COR-L47 (cell line): ENCODE results near the gene CLEC3B.
"Not testable (repeated sequence)": the region's sequence is repeated elsewhere in the genome, so short reads cannot be mapped to it uniquely, and the experiment has no call there.

Source experiments
- DNase-seq: peaks from one replicate; lab custom pipeline; 2025; lab: John Stamatoyannopoulos, UW

Gene CLEC3B

DNA sequence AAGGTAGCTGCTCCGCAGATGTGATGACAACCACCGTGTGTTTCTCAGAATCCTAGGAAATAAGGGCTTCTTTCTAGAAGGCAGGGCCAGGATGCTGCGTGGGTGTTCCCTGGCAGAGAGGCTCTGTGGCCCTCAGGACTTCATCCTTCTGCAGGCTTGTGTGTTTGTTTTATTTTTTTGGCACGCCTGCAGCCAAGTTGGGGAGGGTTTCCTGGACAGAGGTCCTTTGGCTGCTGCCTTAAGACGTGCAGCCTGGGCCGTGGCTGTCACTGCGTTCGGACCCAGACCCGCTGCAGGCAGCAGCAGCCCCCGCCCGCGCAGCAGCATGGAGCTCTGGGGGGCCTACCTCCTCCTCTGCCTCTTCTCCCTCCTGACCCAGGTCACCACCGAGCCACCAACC lies at the start of gene CLEC3B:
Gene CLEC3B (plus strand): TSS at position 266 of the 400 bp plus-strand sequence. CDS start 60 bp downstream, at position 326.
- no peak for DNase-seq

DNA sequence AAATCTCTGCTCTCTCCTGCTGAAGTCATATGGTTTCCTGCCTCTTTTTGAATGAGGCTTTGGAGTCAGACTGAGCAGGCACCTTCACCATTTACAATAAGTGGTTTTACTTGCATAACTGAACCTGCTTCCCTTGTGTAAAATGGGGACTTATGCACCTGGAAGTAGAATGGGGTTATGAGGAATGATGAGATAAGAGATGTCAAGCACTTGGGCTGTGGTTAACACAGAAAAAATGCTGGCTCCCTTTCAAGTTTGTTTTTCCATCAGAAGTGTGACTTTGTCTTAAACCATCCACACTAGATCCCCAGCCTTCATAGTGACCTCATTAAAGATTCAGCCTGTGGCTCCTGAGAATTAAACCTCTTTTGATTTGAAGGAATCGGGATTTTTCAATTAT lies 44.9 kb upstream of the CLEC3B start:
- DNase-seq: no peak

- DNase-seq: no peak
Observed at GRCh38 chr3:44981751-44982150, 44.4 kb upstream of the CLEC3B start.

GRCh38 chr3:44982817-44983216 lies 43.3 kb upstream of the CLEC3B start:
- DNase-seq: no peak

DNA sequence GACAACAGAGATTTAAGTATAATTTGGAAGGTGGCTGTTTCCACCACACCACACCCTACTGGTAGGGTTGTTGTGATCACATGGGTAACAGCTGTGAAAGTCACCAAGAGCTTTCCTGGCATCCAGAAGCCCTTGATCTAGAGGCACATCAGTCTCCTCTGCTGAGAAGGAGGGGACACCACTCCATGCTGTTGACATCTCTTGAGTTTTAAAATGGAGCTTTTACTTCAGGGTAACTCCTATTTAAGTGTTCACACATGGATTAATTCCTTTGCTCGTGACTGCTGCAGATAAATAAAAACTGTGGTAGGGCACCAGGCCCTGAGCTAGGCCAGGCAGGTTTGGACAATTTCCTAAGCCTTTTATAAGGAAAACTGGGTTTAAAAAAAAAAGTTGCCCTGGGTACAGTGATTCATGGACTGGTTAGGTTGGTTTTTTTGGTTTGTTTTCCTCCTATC lies 42.6 kb upstream of the CLEC3B start:
- DNase-seq: no peak

DNA sequence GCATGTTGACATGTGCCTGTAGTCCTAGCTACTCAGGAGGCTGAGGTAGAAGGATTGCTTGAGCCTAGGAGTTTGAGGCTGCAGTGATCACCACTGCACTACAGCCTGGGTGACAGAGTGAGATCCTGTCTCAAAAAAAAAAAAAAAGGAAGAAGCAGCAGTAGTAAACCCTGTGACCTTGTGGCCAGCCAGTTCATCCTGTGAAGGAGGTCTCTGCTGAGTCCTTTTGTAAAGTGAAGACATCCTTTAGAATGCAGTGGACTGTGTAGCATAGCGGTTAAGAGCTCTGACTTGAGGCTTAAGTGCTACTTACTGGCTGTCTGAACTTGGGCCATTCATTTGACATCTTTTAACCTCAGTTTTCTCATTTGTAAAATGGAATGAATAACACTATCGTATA lies 41.8 kb upstream of the CLEC3B start:
- no peak for DNase-seq

DNA sequence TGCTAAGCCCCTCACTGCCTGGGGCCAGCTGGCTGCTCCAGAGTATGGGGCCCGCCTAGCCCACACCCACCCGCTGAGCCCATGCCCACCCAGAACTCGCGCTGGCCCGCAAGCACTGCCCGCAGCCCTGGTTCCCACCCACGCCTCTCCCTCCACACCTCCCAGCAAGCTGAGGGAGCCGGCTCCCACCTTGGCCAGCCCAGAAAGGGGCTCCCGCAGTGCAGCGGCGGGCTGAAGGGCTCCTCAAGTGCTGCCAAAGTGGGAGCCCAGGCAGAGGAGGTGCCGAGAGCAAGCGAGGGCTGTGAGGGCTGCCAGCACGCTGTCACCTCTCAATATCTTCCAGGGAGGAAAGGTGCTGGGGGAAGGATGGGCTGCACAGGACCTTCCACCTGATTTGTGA lies 39.8 kb upstream of the CLEC3B start:
- DNase-seq: not testable (repeated sequence)

DNA sequence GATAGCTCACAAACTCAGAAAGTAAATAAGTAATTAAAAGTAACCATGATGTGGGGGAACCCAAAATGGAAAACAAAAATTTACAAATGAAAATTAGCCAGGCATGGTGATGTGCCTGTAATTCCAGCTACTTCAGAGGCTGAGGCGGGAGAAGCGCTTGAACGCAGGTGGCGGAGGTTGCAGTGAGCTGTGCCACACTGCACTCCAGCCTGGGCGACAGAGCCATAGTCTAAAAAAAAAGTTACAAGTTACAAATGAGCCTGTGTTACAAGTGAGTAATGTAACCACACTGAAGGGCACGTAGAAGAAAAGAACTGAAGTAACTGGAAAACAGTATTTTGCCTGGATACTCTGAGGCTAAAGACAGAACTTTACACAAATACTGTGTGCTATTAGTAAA lies 38.8 kb upstream of the CLEC3B start:
- DNase-seq: no peak

GRCh38 chr3:44988073-44988472 lies 38.0 kb upstream of the CLEC3B start:
- DNase-seq: no peak

GRCh38 chr3:44989141-44989540 lies 37.0 kb upstream of the CLEC3B start:
- no peak for DNase-seq

DNA sequence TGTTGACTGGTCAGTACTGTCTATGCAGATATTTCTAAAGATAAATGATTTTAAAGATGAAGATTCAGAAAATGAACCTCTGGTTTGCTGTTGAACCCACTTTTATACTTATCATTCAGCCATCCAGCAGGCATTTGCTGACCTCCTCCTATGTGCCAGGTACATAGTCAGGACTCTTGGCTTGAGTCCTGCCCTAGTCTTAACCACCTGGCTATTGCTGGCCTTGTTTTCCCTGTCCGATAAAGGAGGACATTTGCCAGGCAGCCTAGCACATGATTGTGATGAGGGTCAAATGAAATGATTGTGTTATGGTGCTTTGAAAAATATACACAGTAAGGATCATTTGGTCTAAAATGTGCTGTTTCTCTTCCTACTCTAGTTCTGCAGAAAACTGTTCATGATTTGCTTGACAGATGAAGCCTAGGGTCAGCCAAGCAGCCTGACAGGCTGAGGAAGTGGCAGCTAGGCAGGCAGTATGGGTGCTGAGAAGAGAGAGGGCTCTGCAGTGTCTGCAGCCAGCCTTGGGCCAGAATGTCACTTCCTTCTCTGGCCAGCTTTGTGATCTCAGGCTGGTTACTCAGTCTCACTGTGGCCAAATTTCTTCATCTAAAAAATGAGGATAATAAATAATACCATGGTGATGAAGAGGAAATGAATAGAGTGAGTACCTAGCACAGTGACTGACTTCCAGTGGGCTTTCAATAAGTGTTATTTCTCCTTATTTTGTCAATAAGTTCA lies 36.3 kb upstream of the CLEC3B start:
- DNase-seq: no peak

DNA sequence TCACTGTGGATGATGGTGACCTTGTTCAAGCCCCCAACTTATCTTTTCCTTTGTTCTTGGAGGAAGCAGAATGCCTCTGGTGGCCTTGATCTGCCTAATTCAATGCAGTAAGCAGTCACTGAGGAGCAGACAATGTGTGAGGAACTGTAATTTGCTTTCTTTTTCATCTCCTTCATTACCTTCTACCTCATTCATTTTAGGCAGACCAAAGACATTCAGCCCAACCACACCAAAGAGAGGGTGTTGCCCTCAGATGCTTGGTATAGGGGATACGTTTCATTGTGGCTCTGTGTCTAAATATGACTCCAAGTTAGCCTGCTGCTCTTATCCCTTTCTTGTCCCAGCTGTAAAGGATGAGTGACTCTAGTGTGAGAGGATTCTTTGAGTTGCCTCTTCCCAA lies 34.8 kb upstream of the CLEC3B start:
- no peak for DNase-seq

DNA sequence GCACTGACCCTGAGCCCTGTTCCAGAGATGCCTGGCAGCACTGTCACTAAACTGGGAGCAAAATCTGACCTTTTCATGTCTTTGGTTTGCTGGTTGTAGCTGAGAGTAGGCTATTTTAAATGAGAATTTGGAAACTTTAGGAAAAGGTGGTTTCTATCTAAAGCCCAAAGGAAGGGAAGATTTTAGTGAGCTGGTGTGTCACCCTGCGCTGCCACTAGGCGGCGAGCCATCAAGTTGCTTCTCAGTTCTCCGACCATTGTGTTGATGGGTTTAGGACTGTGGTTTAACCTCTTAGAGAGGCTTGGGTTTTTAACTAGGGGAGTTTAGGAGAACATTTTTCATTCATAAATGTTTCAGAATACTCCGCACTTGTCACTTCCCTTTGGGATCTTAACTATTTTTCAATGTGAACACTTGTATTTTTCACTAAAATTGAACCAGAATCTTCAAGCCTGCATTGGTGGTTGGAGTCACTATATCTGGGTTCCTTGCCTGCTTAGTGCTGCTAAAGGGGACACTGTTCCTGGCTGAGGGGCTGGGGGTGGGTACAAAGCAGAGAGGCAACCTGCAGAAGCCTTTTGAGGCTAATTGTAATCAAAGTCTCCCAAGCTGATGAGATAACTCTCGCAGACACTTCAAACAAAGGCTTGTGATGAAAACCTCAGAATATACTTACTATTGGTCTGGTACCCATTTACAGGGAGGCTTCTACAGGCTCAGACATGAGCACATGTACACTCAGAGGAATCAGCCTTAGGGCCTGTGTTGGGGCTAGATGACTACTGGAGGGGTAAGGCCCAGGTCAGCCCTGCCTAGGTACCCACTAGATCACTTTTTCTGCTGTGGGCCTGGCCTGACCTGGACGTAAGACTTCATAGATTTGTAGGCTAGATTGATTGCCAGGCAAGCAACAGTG lies 33.3 kb upstream of the CLEC3B start:
- DNase-seq: no peak

- DNase-seq: no peak
Observed at GRCh38 chr3:44993471-44994205, 32.5 kb upstream of the CLEC3B start.

- peak; percentile 58 for DNase-seq
Observed at GRCh38 chr3:44995142-44995770, 30.8 kb upstream of the CLEC3B start.

- DNase-seq: no peak
Observed at GRCh38 chr3:44996556-44996969, 29.5 kb upstream of the CLEC3B start.

DNA sequence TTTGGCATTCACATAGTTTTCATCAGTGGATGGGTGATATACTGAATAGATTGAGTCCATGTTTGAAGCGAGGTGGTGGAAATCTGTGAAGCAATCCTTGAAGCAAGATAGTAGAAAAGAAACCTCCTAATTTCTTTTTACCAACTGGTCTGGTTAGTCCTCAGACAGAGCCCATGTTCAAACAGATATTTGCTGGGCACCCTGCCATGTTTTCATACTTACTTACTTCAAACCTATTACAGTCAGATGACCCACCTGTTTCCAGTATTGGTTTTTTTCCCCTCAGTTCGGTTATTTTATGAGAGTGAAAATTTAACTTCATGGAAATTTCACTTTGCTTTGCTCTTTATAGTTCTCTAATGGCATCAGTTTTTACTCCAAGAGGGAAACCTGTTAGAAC lies 26.3 kb upstream of the CLEC3B start:
- no peak for DNase-seq

DNA sequence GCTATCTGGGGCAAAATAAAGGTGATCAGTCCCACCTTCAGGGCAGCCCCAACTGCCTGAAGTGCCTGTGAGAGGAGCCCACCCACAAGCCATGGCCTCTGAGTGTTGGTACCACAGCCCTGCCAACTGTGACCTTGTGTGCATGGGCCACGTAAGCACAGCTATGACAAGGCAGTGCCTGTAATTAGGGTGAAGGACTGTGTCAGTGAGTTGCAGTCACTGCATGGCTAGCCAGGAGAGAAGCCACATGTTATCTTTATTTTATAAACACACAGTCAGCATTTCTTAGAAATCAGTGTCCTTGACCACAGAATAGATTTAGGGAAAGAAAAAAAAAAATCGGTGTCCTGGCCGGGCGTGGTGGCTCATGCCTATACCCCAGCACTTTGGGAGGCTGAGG lies 25.3 kb upstream of the CLEC3B start:
- DNase-seq: no peak

DNA sequence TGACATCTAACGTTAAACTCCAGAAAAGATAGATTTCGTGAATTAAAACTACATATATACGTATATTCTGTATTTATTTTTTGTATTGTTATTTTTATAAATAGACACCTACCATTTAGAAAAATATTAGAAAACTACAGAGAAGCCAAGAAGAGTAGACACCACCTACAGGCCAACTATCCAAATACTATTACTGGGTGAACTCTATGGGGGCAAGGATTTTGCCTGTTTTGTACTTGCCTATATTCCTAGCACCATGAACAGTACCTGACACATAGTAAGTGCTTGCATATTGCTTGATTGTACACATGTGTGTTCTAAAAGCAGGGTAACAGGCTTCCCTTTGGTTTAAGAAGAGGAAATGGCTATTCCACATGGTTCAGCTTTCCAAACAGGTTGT lies 24.4 kb upstream of the CLEC3B start:
- no peak for DNase-seq

DNA sequence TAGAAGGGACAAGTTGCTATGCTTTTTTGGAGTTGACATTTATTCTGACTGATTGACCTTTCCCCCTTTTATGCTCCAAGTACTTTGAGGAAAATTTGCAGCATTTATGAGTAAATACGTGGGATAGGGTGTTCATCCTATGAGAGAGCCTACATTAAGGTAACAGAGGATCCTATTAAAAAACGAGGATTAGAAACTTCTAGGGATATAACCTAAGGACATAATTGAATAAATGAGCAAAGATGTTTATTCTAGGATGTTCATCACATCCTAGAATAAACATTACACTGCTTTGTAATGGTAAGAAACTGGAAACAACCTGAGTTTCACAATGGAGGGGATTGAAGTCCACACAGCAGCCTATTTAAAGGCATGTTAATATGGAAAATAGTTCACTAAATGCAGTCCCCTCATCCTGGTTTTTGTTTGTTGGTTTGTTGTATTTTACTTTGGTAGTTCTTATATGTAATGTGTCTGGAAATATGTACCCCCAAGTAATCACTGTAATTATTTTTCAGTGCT lies 23.9 kb upstream of the CLEC3B start:
- DNase-seq: no peak

GRCh38 chr3:45002720-45003119 lies 23.4 kb upstream of the CLEC3B start:
- DNase-seq: no peak

DNA sequence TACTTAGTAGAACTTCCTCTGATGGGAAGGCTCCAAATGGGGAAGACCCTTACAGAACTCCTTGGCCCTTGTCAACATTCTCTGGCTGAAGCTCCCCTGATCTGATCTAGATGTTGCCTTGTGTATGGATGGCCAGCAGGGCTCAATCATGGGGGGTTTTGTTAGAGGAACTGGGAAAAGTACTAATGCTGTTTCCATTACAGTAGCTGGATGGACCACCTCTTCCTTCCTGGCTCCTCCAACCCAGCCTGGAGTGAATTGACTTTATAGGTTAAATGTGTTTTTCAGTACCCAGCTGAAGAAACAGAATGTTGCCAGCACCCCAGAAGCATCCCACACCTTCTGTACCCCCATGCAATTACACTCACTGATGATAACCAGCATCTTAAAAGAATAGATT lies 22.7 kb upstream of the CLEC3B start:
- DNase-seq: no peak
